Measurements from ENCODE around the gene SYT13. TPM values are rescaled to one million over a fixed set of nuclear protein-coding genes. Genes with fewer than 3 reads are reported as not detected.

SYT13 gene
- total RNA-seq, 1 donor from 2014 or later = 0.50 TPM

DNA sequence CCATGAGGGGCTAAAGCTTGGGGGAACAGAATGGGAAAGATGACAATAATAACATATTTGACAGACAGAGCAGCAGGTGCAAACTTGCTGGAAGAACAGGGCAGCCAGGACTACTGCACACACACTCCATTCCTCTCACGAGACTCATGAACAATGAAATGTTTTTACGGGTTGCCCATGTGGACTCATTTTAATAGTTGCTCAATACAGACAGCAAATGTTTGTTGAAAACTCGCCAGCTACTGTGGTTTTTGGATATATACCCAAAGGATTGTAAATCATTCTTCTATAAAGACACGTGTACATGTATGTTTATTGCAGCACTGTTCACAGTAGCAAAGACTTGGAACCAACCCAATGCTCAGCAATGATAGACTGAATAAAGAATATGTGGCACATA lies 10.3 kb downstream of the SYT13 start:
- Histone ChIP-seq H2AFZ (ENCODE audit: low read depth, low read length) (no peak overlapping the region), H3K27me3 (ENCODE audit: insufficient read depth, low read length) (peaks cover 4% of the 10 kb centered on the region), H3K4me3 (ENCODE audit: insufficient read depth, low read depth, low read length) (no peak overlapping the region), H3K27ac (ENCODE audit: low read depth, low read length) (no peak overlapping the region), H3K9me3 (ENCODE audit: insufficient read depth, low read depth, low read length) (no peaks in the 10 kb centered on the region), H3K36me3 (ENCODE audit: insufficient read depth, low read length) (no peaks in the 10 kb centered on the region), H3K4me2 (ENCODE audit: low read length) (no peak overlapping the region), H4K20me1 (ENCODE audit: insufficient read depth, low read length) (no peaks in the 10 kb centered on the region), H3K4me1 (ENCODE audit: insufficient read depth, low read length) (no peaks in the 10 kb centered on the region), H3K9ac (ENCODE audit: low read length) (no peak overlapping the region), H3K79me2 (ENCODE audit: insufficient read depth, low read length) (no peaks in the 10 kb centered on the region)
- Mint-ChIP-seq H3K27ac (ENCODE audit: unreplicated experiment) (no peak overlapping the region), H3K27me3 (ENCODE audit: low read depth, unreplicated experiment) (peaks cover 26% of the 10 kb centered on the region), H3K4me3 (ENCODE audit: unreplicated experiment) (no peak overlapping the region), H3K4me1 (ENCODE audit: low read depth, unreplicated experiment) (peaks cover 14% of the 10 kb centered on the region), H3K36me3 (ENCODE audit: low read depth, unreplicated experiment) (no peaks in the 10 kb centered on the region), H3K9me3 (ENCODE audit: unreplicated experiment) (peaks cover 14% of the 10 kb centered on the region)
- DNase-seq (ENCODE audit: low read depth) (no peak), FAIRE-seq (no peak)
- TF ChIP-seq, protein P1, sequence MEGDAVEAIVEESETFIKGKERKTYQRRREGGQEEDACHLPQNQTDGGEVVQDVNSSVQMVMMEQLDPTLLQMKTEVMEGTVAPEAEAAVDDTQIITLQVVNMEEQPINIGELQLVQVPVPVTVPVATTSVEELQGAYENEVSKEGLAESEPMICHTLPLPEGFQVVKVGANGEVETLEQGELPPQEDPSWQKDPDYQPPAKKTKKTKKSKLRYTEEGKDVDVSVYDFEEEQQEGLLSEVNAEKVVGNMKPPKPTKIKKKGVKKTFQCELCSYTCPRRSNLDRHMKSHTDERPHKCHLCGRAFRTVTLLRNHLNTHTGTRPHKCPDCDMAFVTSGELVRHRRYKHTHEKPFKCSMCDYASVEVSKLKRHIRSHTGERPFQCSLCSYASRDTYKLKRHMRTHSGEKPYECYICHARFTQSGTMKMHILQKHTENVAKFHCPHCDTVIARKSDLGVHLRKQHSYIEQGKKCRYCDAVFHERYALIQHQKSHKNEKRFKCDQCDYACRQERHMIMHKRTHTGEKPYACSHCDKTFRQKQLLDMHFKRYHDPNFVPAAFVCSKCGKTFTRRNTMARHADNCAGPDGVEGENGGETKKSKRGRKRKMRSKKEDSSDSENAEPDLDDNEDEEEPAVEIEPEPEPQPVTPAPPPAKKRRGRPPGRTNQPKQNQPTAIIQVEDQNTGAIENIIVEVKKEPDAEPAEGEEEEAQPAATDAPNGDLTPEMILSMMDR (IDR thresholded peaks at IDR 0.05; ENCODE audit: insufficient read depth, low read depth, low read length) = no peak
- no peak for TF ChIP-seq EZH2 (IDR thresholded peaks at IDR 0.05; ENCODE audit: insufficient read depth, low read length)

DNA sequence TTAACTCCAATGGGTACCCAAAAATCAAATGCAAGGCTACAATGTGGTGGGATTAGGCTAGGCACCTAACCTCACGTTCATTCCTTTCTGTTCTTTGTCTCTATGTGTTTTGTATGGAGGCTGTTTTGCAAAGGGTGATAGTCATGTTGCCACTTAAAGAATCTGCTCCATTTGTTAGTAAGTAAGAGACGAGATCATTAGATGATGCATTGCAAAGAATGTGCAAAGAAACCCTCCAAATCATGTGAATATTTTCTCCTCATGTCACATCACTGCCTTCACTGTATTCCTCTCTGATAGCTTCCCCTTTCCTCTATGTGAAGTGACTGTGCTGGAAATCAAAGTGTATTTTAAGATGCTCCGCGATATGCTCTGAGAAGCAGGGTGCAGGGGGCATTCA lies 11.9 kb downstream of the SYT13 start:
- no peak overlapping the region for H3K4me3 Mint-ChIP-seq (ENCODE audit: unreplicated experiment)
- H3K79me2 ChIP-seq (ENCODE audit: insufficient read depth, low read length) = no peaks in the 10 kb centered on the region
- no peak overlapping the region for H3K4me2 ChIP-seq (ENCODE audit: low read length)
- H4K20me1 ChIP-seq (ENCODE audit: insufficient read depth, low read length) = no peaks in the 10 kb centered on the region
- no peak overlapping the region for H3K4me3 ChIP-seq (ENCODE audit: insufficient read depth, low read depth, low read length)
- TF ChIP-seq, protein P1 (IDR thresholded peaks at IDR 0.05; ENCODE audit: insufficient read depth, low read depth, low read length) = no peak
- TF ChIP-seq EZH2 (IDR thresholded peaks at IDR 0.05; ENCODE audit: insufficient read depth, low read length) = no peak
- H3K9me3 ChIP-seq (ENCODE audit: insufficient read depth, low read depth, low read length) = no peaks in the 10 kb centered on the region
- no peak overlapping the region for H2AFZ ChIP-seq (ENCODE audit: low read depth, low read length)
- no peak overlapping the region for H3K27ac ChIP-seq (ENCODE audit: low read depth, low read length)
- no peaks in the 10 kb centered on the region for H3K36me3 ChIP-seq (ENCODE audit: insufficient read depth, low read length)
- no peaks in the 10 kb centered on the region for H3K4me1 ChIP-seq (ENCODE audit: insufficient read depth, low read length)
- H3K27ac Mint-ChIP-seq (ENCODE audit: unreplicated experiment) = no peak overlapping the region
- DNase-seq (ENCODE audit: low read depth) (no peak), FAIRE-seq (no peak)
- H3K27me3 Mint-ChIP-seq (ENCODE audit: low read depth, unreplicated experiment) = peaks cover 28% of the 10 kb centered on the region
- peaks cover 5% of the 10 kb centered on the region for H3K9me3 Mint-ChIP-seq (ENCODE audit: unreplicated experiment)
- peaks cover 15% of the 10 kb centered on the region for H3K4me1 Mint-ChIP-seq (ENCODE audit: low read depth, unreplicated experiment)
- peaks cover 10% of the 10 kb centered on the region for H3K27me3 ChIP-seq (ENCODE audit: insufficient read depth, low read length)
- no peak overlapping the region for H3K9ac ChIP-seq (ENCODE audit: low read length)
- no peaks in the 10 kb centered on the region for H3K36me3 Mint-ChIP-seq (ENCODE audit: low read depth, unreplicated experiment)

DNA sequence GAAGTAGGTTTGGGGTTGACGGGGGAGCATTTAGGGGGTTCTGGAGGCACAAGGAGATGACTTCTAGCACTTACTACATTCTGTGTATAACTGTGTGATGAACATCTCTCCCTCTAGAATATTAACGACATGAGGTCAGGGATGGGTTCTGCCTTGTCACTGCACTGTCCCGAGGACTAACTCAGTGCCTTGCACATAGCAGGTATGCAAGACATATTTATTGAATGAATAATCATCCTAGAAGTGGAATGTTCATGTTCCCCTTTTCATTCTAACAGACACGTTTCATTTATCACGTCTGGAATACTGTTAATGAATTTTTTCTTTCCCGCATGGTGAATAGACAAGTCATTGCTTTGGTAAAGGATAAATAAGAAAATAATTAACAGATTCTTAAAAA lies 12.6 kb downstream of the SYT13 start:
- no peaks in the 10 kb centered on the region for H4K20me1 ChIP-seq (ENCODE audit: insufficient read depth, low read length)
- no peaks in the 10 kb centered on the region for H3K79me2 ChIP-seq (ENCODE audit: insufficient read depth, low read length)
- TF ChIP-seq, protein P1 (IDR thresholded peaks at IDR 0.05; ENCODE audit: insufficient read depth, low read depth, low read length) = no peak
- no peak for TF ChIP-seq EZH2 (IDR thresholded peaks at IDR 0.05; ENCODE audit: insufficient read depth, low read length)
- peaks cover 12% of the 10 kb centered on the region for H3K27me3 ChIP-seq (ENCODE audit: insufficient read depth, low read length)
- no peak overlapping the region for H3K4me3 ChIP-seq (ENCODE audit: insufficient read depth, low read depth, low read length)
- H3K36me3 Mint-ChIP-seq (ENCODE audit: low read depth, unreplicated experiment) = no peaks in the 10 kb centered on the region
- H3K4me1 Mint-ChIP-seq (ENCODE audit: low read depth, unreplicated experiment) = peaks cover 15% of the 10 kb centered on the region
- no peak overlapping the region for H3K9ac ChIP-seq (ENCODE audit: low read length)
- H3K36me3 ChIP-seq (ENCODE audit: insufficient read depth, low read length) = no peaks in the 10 kb centered on the region
- H3K4me3 Mint-ChIP-seq (ENCODE audit: unreplicated experiment) = no peak overlapping the region
- no peak overlapping the region for H3K27ac ChIP-seq (ENCODE audit: low read depth, low read length)
- no peak overlapping the region for H3K4me2 ChIP-seq (ENCODE audit: low read length)
- H3K9me3 Mint-ChIP-seq (ENCODE audit: unreplicated experiment) = peaks cover 5% of the 10 kb centered on the region
- no peak overlapping the region for H2AFZ ChIP-seq (ENCODE audit: low read depth, low read length)
- H3K27me3 Mint-ChIP-seq (ENCODE audit: low read depth, unreplicated experiment) = peaks cover 33% of the 10 kb centered on the region
- H3K4me1 ChIP-seq (ENCODE audit: insufficient read depth, low read length) = no peaks in the 10 kb centered on the region
- DNase-seq (ENCODE audit: low read depth) (no peak), FAIRE-seq (no peak)
- H3K27ac Mint-ChIP-seq (ENCODE audit: unreplicated experiment) = no peak overlapping the region
- no peaks in the 10 kb centered on the region for H3K9me3 ChIP-seq (ENCODE audit: insufficient read depth, low read depth, low read length)

All from astrocyte (in vitro differentiated cells and primary cell).